Thoracic aorta endothelial cell (primary cell): ENCODE measurements around the gene HTN1. TPM values are rescaled to one million over a fixed set of nuclear protein-coding genes. Genes with fewer than 3 reads are reported as not detected.

Experiments
- total RNA-seq: library from RNA; depleted of rRNA; stranded (reverse); fragments of >200 nt; gene quantifications from 2 replicates; pipeline ENCODE4 v1.2.3, GENCODE V29; 2012

Gene HTN1
- total RNA-seq = not detected in 2 replicates

GRCh38 chr4:70050138-70050537, at the start of gene HTN1:
Gene HTN1 (plus strand): TSS chr4:70050438. CDS start chr4:70053077, 2,639 bp downstream.

GRCh38 chr4:70028159-70028558, 22.1 kb upstream of the HTN1 start, which contains the start of gene HTN3:
Gene HTN3 (plus strand): TSS chr4:70028459. CDS start chr4:70030741, 2,282 bp downstream.

Other genes starting within 250 kb of the HTN1 start
- gene SULT1E1, start 190.3 kb upstream of the HTN1 start, total RNA-seq = 22.4 and 30.9 TPM in 2 replicates
- not detected in 2 replicates for gene CSN1S1, start 119.4 kb upstream of the HTN1 start, total RNA-seq
- gene CSN2, start 84.7 kb upstream of the HTN1 start, total RNA-seq = not detected in 2 replicates
- not detected in 2 replicates for gene STATH, start 54.5 kb upstream of the HTN1 start, total RNA-seq
- gene HTN3, start 22.0 kb upstream of the HTN1 start, total RNA-seq = not detected in 2 replicates
- gene PRR27, start 103.8 kb downstream of the HTN1 start, total RNA-seq = not detected in 2 replicates
- not detected in 2 replicates for gene ODAM, start 145.3 kb downstream of the HTN1 start, total RNA-seq
- not detected in 2 replicates for gene FDCSP, start 175.7 kb downstream of the HTN1 start, total RNA-seq
- not detected in 2 replicates for gene CSN3, start 192.2 kb downstream of the HTN1 start, total RNA-seq